Measurements from ENCODE around the gene ZBTB46.

The ZBTB46 gene

GRCh38 chr20:63846888-63847236 lies 15.8 kb upstream of the ZBTB46 start (continued):
- TF ChIP-seq PRDM10 (tag by site-specific recombination; IDR thresholded peaks at IDR 0.05) (no peak), ZNF16 (tag by site-specific recombination; IDR thresholded peaks at IDR 0.05; ENCODE audit: low read depth) (no peak), ZBTB8A (tag by site-specific recombination; IDR thresholded peaks at IDR 0.05) (no peak), ZNF660 (tag by site-specific recombination; IDR thresholded peaks at IDR 0.05) (no peak), ZNF776 (tag by site-specific recombination; IDR thresholded peaks at IDR 0.05; ENCODE audit: borderline replicate concordance) (0 out of 2 replicates have a peak, but pooled peaks have one; percentile 34), ZNF366 (tag by site-specific recombination; conservative IDR thresholded peaks at IDR 0.05) (no peak), ZNF701 (tag by site-specific recombination; IDR thresholded peaks at IDR 0.05) (no peak), ZNF785 (tag by site-specific recombination; IDR thresholded peaks at IDR 0.05) (no peak), IKZF3 (tag by site-specific recombination; IDR thresholded peaks at IDR 0.05) (no peak), ZBTB49 (tag by site-specific recombination; IDR thresholded peaks at IDR 0.05; ENCODE audit: low read depth) (no peak), ZFHX2 (tag by site-specific recombination; conservative IDR thresholded peaks at IDR 0.05) (no peak), ZNF18 (tag by site-specific recombination; IDR thresholded peaks at IDR 0.05) (no peak), ZBTB10 (tag by site-specific recombination; IDR thresholded peaks at IDR 0.05) (peak; percentile 66), ZNF580 (tag by site-specific recombination; IDR thresholded peaks at IDR 0.05) (no peak), ZNF202 (tag by site-specific recombination; IDR thresholded peaks at IDR 0.05; ENCODE audit: borderline replicate concordance) (no peak), HOXC10 (CRISPR knock-in tag; IDR thresholded peaks at IDR 0.05) (no peak), GLIS2 (tag by site-specific recombination; IDR thresholded peaks at IDR 0.05) (no peak), PRDM4 (tag by site-specific recombination; IDR thresholded peaks at IDR 0.05) (no peak), ZNF148 (tag by site-specific recombination; IDR thresholded peaks at IDR 0.05; ENCODE audit: borderline replicate concordance) (0 out of 2 replicates have a peak, but pooled peaks have one; percentile 62), KLF1 (tag by site-specific recombination; IDR thresholded peaks at IDR 0.05) (no peak), BCL6B (tag by site-specific recombination; IDR thresholded peaks at IDR 0.05) (no peak), ZNF544 (tag by site-specific recombination; IDR thresholded peaks at IDR 0.05) (0 out of 2 replicates have a peak, but pooled peaks have one; percentile 13), ZNF48 (tag by site-specific recombination; IDR thresholded peaks at IDR 0.05) (no peak)
